Suppressor macrophage treated with lipopolysaccharide for 1 hour (primary cell): ENCODE data around the gene DNAJB1.
"Not testable (repeated sequence)": the region's sequence is repeated elsewhere in the genome, so short reads cannot be mapped to it uniquely, and the experiment has no call there.

Experiments
- DNase-seq, 3 donors: peaks; one replicate each; pipeline ENCODE4 v3.0.0-alpha.2; 2020 to 2022

DNAJB1 gene

DNA sequence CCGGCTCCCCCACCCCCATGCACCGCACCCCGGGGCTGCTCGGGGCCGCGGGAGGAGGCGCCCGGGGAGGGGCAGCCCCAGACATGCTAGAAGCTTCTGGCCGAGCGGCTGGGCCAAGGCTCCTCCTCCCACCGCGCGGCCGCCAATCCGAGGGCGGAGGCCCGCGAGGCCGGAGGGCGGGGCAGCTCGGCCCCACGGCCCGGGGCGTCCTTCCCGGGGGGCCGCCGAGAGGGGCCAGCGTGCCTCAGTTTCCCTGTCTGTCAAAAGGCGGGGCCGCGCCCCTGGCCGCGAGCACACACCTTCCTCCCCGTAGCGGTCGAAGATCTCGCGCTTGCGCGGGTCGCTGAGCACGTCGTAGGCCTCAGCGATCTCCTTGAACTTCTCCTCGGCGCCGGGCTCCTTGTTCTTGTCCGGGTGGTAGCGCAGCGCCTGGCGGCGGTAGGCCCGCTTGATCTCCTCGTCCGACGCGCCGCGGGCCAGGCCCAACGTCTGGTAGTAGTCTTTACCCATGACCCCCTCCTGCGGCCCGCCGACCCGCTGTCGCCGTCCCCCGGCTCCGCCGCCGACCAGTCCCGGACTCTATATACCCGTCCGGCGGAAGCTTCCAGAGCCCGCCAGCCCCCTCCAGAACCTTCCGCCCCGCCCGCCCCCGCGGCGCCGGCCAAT, at the start of gene DNAJB1:
Gene DNAJB1, minus strand, starts transcription at position 558 of the 666 bp plus-strand sequence. Its CDS starts 48 bp downstream, at position 510.
- peak; percentile 86 to 95 (median 91) for DNase-seq

DNA sequence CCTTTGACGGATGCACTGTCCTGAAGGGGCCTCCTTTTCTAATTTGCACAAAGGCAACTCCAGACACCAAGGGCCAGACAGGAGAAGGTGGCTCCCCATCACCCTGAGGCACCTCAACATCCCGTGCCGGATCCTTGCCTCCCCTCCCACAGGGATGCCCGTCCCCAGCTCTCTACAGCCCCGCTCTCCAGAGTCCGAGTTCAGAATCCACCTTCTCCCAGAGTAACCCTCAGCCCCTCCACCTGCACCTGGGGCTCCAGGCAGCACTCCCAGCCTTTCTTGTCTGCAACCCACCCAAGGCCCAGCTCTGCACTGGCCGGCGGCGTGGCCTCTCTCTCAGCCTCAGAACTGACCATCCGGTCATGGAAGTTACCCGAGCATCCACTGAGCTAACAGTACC, 48.9 kb upstream of the DNAJB1 start:
- no peak for DNase-seq

DNA sequence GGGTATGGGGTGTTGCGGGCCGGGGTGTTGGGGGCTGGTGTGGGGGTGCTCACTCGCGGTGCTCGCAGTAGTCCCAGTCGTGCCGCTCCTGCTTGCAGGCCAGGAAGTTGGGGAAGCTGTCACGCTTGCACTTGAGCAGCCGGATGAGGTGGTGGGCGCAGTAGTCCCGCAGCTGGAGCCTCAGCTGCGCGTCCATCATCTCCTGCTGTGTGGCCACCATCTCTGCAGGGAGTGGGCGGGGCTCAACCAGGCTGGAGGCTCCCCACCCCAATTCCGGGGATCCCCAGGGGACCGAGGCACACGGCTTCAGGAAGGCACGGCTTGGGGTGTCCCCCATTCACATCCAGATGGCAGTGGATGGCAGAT, 48.5 kb upstream of the DNAJB1 start:
- DNase-seq, result no peak

DNA sequence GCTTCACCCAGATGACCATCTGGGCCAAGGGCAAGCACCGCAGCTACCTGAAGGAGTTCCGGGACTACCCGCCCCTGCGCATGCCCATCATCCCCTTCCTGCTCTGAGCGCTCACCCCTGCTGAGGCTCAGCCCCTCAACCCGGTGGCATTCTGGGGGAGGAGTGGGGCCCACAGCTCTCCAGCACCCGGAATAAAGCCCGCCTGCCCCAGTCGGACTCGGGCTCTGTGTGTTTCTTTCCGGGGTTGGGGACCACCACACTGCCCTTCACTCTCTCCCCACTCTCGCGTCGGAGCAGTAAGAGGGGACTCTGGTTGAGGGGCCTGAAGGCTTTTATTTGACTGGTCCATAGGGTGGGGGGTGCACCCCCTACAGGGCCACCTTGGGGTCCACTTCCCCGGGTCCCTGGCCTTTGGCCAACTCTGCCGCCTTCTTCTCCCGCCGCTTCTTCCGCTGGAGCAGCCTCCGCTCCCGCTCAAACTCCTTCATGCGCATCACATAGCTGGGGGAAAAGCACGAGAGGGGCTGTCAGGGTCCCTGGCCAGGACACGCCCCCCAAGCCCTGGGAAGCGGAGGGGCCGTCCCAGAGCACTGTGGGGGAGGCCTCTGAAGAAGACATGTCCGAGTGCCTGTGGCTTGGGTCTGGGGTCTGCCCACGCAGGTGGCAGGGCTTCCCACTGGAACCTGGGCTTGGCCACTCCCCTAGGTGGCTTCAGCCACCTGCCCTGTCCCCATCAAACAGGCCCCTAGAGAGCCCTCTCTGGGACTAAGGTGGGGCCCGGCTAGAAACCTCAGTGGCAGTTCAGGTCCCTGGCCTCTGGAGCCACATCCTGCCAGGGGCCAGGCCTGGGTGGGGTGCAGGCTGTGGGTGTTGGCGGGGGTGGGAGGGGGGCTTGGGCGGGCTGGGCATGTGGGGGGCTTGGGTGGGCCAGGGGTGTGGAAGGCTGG, 47.8 kb upstream of the DNAJB1 start:
- no peak for DNase-seq

DNA sequence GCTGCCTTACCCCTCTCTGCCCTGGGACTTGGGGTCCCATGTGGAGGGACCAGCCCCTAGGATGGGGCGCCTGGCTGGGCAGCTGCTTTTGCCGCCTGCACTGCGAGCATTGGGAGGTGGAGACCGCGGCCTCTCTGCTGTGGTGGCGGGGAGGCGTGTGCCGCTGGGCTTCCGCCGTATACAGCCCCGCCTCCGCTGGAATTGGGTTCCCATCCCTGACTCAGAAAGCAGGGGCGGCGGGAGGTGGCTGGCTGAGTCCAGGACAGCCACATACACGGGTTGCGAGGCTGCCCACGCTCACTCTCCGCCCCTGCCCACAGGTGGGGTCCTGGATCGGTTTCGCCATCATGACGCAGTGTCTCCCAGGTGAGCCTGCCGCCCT, 47.1 kb upstream of the DNAJB1 start:
- no peak for DNase-seq

DNA sequence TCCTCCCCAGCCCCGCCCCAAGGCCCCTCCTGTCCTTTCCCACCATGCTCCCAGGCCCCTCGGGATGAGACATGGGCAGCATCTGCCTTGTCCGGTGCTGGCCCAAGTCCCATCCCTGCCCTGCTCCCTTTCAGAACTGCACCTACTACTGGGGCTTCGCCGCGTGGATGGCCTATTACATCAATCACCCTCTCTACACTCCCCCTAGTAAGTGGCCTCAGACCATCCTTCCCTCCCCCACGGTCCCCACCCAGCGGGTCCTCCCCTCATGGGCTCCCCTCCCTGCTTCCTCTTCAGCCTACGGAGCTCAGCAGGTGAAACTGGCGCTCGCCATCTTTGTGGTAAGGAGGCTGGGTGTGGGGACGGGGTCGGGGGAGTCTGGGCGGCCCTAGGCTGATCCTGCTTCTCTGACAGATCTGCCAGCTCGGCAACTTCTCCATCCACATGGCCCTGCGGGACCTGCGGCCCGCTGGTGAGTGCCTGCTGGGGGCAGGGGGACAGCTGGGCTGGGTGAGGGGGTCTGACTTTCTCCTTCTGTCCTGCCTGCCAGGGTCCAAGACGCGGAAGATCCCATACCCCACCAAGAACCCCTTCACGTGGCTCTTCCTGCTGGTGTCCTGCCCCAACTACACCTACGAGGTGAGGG, 46.6 kb upstream of the DNAJB1 start:
- DNase-seq, result not testable (repeated sequence)

DNA sequence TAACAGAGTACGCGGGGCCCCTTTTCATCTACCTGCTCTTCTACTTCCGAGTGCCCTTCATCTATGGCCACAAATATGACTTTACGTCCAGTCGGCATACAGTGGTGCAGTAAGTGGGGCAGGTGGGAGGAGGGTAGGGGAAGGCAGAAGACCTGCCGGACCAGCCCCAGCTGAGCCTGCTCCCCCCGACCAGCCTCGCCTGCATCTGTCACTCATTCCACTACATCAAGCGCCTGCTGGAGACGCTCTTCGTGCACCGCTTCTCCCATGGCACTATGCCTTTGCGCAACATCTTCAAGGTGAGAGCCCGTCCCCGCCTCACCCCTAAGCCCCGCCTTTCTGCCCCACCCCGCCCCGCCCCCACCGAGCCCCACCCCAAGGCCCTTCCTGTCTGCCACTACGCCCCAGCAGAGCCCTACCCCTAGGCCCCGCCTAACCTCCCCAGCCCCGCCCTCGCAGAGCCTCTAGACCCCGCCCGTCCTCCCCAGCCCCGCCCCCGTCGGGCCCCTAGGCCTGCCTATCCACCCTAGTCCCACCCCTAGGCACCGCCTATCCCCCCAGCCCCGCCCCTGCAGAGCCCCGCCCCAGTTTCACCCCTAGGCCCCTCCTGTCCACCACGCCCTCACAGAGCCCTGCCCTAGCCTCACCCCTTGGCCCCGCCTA, 45.9 kb upstream of the DNAJB1 start:
- DNase-seq, result peak; percentile 26 to 71 (median 51)

DNA sequence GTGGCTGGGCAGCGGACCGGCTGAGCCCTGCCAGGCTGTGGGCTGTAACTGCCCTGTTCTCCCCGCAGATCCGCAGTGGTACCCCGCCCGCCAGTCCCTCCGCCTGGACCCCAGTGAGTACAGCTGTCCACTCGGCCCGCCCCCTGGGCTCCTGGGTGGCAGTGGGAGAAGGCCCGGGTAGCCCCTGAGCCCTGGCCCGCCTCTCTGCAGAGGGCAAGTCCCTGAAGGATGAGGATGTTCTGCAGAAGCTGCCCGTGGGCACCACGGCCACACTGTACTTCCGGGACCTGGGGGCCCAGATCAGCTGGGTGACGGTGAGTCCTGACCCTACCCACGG, 45.4 kb upstream of the DNAJB1 start:
- DNase-seq, result no peak

DNA sequence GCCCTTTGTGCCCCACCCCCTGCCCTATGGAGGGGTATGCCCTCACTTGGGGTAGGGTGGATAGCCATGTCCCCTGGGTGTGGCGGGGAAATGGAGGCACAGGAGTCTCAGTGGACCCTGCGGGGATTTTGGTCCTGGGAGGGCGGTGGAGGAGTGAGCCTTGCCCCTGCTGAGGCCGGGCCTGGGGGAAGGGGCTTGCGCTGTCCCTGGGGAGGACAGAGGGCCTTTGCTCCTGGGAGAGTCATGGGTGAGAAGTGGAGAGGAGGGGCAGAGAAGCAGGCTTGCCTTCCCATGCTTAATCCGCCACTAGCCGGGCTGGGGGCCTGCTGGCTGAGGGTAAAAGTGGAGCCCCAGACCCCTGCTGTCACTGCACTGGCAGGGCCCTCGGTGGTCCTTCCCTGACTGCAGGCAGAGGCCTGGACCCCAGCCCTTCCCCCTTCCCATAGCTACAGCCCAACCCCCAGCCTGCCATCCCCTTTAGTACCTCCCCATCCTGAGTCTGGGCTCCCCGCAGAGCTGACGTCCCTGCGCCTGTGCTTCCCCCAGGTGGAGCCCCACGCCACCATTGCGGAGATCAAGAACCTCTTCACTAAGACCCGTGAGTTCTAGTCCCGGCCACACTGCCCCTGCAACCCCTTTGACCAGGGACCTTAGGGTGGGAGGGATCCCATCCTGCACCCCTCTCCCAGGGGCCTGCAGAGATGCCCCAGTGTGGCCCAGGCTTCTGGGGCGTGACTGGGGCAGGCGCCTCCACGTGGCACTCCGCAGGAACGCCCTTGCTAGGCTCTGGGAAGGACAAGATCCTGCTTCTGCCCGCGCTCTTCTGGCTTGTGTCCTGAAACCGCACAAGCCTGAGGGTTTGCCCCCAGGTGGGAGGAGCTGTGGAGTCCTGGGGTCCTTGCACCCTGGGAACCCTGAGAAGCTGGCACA, 44.7 kb upstream of the DNAJB1 start:
- DNase-seq, result no peak

DNA sequence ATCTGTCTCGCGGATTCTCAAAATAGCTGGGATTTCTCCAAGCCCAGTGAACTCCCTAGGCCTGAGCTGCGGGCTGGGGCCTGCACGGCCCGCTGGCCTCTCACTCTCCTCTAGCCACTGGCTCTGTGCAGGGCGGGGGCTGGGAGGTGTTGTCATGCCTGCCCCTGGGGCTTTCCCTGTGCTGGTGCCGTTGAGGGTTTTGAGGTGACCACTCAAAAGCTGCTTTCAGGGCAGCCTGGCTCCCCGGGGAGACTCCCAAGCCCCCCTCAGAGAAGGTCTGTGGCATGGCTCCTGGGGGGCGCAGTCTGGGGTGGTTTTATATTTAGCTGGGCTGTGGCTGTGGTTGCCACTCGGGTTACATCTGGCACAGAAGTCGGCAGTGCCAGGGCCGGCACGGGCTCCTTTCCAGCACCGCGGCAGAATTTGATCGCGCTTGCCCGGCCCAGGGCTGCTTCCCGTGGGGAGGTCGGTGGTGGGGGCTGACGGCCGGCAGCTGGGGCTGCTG, 43.7 kb upstream of the DNAJB1 start:
- DNase-seq, result no peak

DNA sequence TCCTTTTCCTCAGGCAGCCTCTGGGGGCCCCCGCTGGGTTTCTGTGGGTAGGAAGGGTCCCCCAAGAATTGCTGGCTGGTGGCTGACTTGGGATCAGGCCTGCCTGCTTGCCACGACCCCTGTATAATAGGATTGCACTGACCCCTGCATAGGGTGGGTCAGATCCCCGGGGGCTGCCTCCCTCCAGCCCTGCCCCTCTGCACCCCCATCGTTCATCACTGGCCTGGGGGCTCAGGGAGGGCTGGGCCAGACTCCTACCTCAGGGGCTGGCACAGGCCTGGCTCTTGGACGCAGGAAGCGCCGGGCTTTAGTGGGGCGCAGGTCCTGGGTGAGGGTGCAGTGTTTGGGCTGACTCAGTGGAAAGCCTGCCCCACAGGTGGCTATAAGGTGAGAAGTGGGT, 43.1 kb upstream of the DNAJB1 start:
- DNase-seq, result no peak

DNA sequence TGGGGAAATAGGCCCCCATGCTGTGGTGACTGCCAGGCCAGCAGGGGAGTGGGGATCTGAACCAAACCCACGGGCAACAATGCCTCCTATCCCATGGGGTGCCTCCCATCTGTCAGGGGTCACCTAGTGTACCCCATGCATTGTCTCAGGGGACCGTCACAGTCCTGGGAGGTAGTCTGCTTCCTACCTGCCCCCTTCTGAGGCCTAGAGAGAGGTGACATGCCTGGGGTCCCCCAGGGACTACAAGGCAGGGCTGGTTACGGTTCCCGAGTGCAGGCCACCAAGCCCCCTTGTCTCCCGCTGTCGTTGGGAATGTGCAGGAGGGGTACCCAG, 42.5 kb upstream of the DNAJB1 start:
- DNase-seq, result no peak

DNA sequence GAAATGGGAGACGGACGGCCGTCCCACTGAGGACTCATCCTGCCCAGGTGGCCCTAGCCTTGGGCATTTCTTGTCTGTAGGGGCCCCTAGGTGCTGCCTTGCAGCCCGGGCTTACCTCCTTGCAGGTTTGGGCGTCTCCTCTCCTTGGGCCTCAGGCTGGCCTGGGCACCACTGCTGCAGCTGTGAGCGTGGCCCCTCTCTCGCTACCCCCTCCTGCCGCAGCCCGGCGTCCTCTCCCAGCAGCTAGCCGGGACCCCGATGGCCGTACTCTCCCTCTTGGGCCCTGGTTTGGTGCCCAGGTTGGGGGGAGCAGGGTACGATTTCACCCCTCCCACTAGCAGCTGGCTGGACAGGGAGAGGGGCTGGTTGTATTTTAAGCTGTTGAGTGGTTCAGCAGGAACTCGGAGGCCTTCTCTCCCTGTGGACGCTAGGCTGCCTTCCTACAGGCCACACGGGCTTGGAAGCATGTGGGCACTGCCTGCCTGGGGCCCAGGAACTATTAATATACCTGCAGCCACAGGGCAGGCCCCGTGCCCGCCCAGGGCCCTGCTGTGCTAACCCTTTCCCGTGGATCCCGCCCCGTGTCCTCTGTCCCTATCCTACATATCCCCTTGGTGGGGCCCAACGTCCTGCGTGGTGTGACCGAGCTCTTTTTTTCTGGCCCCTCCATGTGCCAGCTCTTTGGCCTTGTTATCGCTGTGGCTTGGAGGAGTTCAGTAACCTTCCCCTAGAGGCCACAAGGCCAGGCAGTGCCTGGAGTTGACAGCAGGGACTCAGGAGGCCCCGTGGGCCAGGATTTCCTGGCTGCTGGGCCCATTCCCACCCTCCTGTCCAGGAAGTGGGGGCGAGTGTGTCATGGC, 41.9 kb upstream of the DNAJB1 start:
- DNase-seq, result no peak

DNA sequence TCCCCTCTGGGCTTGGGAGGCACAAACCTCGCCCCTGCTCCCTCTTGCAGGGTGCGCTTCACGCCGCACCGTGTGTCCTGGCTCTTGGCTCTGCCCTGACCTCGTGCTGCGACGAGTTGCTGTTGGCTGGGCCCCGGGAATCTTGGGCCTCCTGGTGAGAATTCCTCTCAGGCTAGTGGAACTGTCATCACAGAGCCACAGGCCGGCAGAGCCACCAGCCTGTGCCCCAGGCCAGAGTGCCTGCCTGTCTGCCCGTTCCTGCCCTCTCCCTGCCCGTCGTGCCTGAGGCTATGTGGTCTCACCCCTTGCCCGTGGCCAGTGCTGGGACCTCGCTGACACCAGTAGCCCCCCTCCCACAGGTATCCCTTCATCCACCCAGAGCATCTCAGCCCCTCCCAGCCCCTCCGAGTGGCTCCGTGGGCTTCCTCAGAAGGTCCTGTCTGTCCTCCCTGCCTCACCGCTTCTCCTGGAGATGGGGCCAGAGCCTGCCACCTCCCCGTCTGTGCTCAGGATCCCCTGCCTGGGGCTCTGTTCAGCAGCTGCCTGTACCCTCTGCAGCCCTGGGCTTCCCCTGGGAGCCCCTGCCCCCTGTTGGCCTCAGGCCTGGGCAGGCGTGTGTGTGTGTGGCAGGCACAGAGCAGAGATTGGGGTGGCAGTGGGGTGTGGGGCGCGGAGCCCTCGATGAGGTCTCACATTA, 40.3 kb upstream of the DNAJB1 start:
- no peak for DNase-seq

DNA sequence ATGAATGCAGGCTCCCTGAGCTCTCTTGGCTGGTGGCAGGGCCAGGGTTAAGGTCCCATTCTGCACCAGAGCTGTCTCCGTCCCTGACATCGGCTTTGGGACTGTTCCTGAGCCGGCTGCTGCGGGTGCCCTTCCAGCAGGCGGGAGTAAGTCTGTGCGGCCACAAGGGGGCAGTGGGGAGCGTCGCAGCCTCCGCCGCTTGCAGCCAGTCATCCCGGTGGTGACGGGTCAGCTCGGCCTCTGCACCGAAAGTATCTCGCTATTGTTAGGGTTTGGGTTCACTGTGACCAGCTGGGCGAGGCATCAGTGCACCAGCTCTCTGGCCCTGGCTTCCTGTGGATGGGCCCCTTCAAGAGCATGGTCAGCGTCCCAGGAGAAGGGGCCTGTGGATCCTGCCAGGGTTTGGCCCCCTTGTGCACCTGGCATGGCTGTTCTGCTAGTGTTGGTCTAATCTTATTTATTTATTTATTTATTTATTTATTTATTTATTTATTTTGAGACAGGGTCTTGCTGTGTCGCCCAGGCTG, 38.5 kb upstream of the DNAJB1 start:
- peak; percentile 87 to 95 (median 91) for DNase-seq

DNA sequence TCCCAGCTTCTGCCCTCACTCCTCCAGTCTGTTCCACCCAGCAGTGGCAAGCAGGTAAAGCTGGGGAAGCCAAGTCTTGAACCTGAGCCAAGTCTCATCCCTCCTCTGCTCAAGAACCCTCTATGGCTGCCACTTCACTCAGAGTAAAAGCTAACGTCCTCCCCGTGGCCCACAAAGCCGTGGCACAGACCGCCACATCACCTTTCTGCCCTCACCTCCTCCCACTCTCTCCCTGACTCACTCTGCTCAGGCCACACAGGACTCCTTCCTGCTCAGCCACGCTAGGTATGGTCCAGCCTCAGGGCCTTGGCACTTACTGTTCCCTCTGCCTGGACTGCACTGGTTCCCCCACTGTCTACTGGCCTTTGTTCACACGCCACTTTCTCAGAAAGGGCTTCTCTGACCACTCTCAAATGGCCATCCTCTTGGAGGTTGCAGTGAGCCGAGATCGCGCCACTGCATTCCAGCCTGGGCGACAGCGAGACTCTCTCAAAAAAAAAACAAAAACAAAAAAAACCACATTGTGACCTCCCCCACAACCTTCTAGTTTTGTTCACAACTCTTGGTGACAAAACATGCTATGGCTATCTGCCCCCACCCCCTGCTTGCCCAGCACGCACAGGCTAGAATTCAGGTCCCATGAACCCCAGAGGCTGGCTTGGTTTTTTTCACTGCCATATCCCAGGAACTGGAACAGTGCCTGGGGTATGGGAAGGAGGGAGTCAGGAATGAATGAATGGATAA, 37.9 kb upstream of the DNAJB1 start:
- no peak for DNase-seq

DNA sequence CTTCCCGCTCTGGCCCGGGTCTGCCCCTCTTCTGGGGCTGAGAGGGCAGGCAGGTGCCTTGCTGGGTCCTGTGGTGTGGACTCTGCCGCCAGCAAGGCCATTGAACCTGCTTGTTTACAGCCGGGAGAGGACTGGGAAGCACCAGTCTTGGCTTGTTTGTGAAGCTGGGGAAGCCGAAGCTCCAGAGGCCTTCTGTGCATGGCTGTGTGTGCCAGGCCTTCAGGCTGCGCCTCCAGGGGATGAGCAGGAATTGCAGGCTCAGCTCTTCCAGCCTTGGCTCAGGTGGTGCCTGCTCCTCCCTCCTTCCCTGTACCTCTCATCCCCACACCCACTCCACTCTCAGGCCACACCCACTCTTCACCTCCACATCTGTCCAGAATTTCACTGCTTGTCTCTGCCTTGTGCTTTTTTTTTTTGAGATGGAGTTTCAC, 36.2 kb upstream of the DNAJB1 start:
- DNase-seq, result no peak

DNA sequence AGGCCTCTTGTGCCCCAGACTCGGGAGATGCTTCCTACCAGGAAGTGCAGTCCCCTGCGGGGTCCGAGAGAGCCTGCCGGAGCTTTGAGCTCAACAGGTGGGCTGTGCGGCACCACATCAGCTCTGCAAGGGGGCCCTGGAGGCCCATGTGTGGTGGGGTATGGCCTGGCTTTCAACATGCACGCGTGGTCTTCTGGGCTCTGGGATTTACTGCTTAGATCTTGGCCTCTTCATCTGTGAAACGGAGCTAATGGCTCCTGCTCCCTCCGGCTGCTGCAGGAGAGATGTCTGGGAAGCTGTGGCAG, 35.7 kb upstream of the DNAJB1 start:
- no peak for DNase-seq
